ENCODE data around the gene PLXNC1.

PLXNC1 gene

DNA sequence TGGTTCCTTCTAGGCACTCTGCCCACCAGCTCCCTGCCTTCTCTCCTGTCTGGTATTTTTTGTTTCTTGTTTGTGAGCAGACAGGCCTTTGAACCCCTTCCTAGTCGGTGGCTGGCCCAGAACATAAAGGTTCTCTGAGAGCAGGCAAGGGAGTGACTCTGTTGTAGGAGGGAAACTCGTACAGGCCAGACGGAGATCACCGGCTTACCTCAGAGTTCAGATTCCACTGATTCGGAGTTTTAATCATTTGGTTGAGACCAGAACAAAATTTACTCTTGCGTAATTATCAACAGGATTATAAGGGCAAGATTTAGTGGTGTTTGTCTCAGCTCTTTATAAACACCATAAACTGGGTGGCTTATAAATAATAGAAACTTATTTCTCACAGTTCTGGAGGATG is 128.3 kb downstream of the PLXNC1 start:
- no peaks in the 10 kb centered on the region for H3K27me3 Mint-ChIP-seq
- H3K4me1 Mint-ChIP-seq, result peaks cover 9% of the 10 kb centered on the region
- H3K9me3 Mint-ChIP-seq, result no peaks in the 10 kb centered on the region
- no peak overlapping the region for H3K4me3 Mint-ChIP-seq
- no peak for DNase-seq
- H3K27ac Mint-ChIP-seq, result peak overlapping the region in 1 of 2 donors; percentile 38
- ATAC-seq, result no peak

GRCh38 chr12:94277426-94278000 is 129.1 kb downstream of the PLXNC1 start:
- Mint-ChIP-seq H3K4me3 (no peak overlapping the region), H3K27me3 (no peaks in the 10 kb centered on the region), H3K4me1 (peaks cover 9% of the 10 kb centered on the region), H3K9me3 (no peaks in the 10 kb centered on the region), H3K27ac (no peak overlapping the region)
- no peak for ATAC-seq
- no peak for DNase-seq

DNA sequence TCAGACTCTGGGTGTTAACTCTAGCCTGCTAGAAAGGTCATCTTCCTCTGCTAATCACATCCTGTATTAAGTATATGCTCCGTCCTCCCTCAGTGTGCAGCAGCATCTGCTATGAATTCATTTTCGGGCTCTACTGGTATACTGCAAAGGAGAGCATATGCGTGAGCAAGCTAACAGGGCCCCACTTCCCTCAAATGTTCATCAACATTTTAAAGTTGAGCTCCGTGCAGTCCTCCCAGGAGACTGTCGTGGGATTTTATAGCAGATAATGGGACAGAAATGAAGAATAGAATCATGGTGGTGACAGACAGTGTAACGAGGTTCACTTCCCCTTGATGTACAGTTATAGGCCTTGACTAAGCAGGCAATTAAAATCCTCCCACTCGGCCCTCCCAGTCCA is 131.7 kb downstream of the PLXNC1 start:
- H3K4me3 Mint-ChIP-seq, result no peak overlapping the region
- H3K27ac Mint-ChIP-seq, result no peak overlapping the region
- ATAC-seq (no peak), DNase-seq (no peak)
- no peaks in the 10 kb centered on the region for H3K9me3 Mint-ChIP-seq
- H3K27me3 Mint-ChIP-seq, result no peaks in the 10 kb centered on the region
- H3K4me1 Mint-ChIP-seq, result peaks cover 22% of the 10 kb centered on the region

GRCh38 chr12:94282675-94283074 is 134.3 kb downstream of the PLXNC1 start:
- Mint-ChIP-seq H3K9me3 (no peaks in the 10 kb centered on the region), H3K4me3 (peak overlapping the region; percentile 32 to 39), H3K4me1 (peaks cover 22% of the 10 kb centered on the region), H3K27me3 (no peaks in the 10 kb centered on the region), H3K27ac (peak overlapping the region in 1 of 2 donors; percentile 79)
- no peak for DNase-seq
- ATAC-seq, result peak; percentile 71

DNA sequence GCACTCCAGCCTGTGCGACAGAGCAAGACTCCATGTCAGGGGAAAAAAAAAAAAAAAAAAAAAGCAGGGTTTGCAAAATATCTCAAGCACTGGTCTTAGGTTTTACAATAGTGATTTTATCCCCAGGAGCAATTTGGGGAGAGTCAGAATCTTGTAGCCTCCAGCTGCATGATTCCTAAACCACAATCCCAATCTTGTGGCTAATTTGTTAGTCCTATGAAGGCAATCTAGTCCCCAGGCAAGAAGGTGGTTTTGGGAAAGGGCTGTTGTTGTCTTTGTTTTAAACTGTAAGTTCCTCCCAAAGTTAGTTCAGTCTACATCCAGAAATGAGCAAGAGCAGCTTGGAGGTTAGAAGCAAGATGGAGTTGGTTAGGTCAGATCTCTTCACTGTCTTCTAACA is 135.7 kb downstream of the PLXNC1 start:
- Mint-ChIP-seq H3K27ac (peak overlapping the region in 1 of 2 donors; percentile 90), H3K9me3 (no peaks in the 10 kb centered on the region), H3K4me3 (no peak overlapping the region), H3K4me1 (peaks cover 22% of the 10 kb centered on the region), H3K27me3 (no peaks in the 10 kb centered on the region)
- ATAC-seq, result no peak
- DNase-seq, result no peak

- Mint-ChIP-seq H3K4me1 (peaks cover 22% of the 10 kb centered on the region), H3K27ac (peak overlapping the region in 1 of 2 donors; percentile 92), H3K27me3 (no peaks in the 10 kb centered on the region), H3K9me3 (no peaks in the 10 kb centered on the region), H3K4me3 (no peak overlapping the region)
- no peak for ATAC-seq
- DNase-seq, result no peak
Observed at GRCh38 chr12:94284859-94285258, 136.5 kb downstream of the PLXNC1 start.

GRCh38 chr12:94285943-94286582 is 137.7 kb downstream of the PLXNC1 start:
- H3K4me1 Mint-ChIP-seq, result peaks cover 22% of the 10 kb centered on the region
- ATAC-seq (no peak), DNase-seq (no peak)
- no peaks in the 10 kb centered on the region for H3K9me3 Mint-ChIP-seq
- no peak overlapping the region for H3K27ac Mint-ChIP-seq
- H3K27me3 Mint-ChIP-seq, result no peaks in the 10 kb centered on the region
- H3K4me3 Mint-ChIP-seq, result no peak overlapping the region

- Mint-ChIP-seq H3K27ac (no peak overlapping the region), H3K4me1 (peaks cover 21% of the 10 kb centered on the region), H3K27me3 (no peaks in the 10 kb centered on the region), H3K4me3 (no peak overlapping the region), H3K9me3 (no peaks in the 10 kb centered on the region)
- ATAC-seq, result no peak
- no peak for DNase-seq
Observed at GRCh38 chr12:94286583-94287244, 138.3 kb downstream of the PLXNC1 start.

GRCh38 chr12:94287245-94287628 is 138.9 kb downstream of the PLXNC1 start:
- Mint-ChIP-seq H3K27ac (no peak overlapping the region), H3K4me3 (no peak overlapping the region), H3K9me3 (no peaks in the 10 kb centered on the region), H3K4me1 (peaks cover 16% of the 10 kb centered on the region), H3K27me3 (no peaks in the 10 kb centered on the region)
- ATAC-seq (no peak), DNase-seq (no peak)

DNA sequence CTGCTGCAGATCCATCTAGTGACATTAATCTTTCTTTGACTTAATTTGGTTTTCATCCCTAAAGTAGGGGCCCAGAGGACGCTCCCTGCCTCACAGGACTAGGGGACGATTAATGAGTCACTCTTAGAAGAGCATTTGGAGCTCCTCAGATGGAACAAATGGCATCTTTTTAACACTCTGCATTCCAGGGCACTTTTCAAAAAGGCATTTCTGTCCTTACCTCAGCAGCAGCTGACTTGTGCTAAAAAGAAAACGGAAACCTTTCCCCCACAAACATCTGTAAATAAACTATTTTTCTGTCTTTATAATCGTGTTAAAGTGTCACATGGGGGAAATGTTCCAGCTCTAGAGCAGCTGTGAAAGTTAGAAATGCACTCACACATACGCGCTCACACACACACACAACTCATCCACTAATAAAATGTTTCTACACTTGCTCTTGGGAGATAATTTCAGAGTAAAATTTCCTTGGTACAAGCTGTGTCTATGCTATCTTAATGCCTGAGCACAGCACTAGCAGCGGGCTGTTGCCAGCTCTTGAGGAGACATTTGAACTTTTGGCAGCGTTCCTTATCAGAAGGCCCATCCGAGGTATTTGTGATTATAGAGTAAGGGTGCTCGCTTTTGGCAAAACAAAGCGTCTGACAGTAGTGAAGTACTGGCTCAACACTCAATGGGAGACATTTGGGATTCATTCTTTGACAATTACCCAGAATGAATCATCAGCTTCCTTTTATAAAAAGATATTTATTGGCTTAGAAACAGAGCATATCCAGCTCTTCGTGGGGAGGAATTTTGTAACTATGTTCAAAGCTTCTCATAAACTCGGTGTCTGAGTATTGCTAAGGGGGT is 141.3 kb downstream of the PLXNC1 start:
- H3K27ac Mint-ChIP-seq, result no peak overlapping the region
- no peaks in the 10 kb centered on the region for H3K9me3 Mint-ChIP-seq
- no peak for DNase-seq
- no peaks in the 10 kb centered on the region for H3K4me1 Mint-ChIP-seq
- H3K27me3 Mint-ChIP-seq, result no peaks in the 10 kb centered on the region
- H3K4me3 Mint-ChIP-seq, result no peak overlapping the region
- ATAC-seq, result no peak

DNA sequence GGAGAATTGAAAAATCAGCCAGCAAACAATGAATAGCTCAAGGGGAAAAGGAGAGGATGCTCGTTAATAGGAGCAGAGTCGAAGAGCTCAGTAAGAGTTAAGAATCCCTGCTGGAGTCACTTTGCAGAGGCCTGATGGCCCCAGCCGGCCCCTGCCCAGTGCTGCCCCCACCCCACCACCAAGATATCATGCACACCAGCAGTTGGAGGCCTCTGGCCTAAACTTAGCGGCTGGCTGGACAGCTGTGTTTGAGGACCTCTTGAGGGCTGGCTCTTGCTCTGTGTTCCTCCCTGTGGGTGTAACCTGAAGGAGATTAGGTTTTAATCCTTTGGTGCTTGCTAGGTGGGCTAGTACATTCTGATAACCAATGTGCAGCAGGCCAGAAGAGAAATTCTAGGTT is 142.0 kb downstream of the PLXNC1 start:
- no peaks in the 10 kb centered on the region for H3K27me3 Mint-ChIP-seq
- no peaks in the 10 kb centered on the region for H3K9me3 Mint-ChIP-seq
- H3K4me1 Mint-ChIP-seq, result no peaks in the 10 kb centered on the region
- ATAC-seq (no peak), DNase-seq (no peak)
- H3K4me3 Mint-ChIP-seq, result no peak overlapping the region
- no peak overlapping the region for H3K27ac Mint-ChIP-seq

DNA sequence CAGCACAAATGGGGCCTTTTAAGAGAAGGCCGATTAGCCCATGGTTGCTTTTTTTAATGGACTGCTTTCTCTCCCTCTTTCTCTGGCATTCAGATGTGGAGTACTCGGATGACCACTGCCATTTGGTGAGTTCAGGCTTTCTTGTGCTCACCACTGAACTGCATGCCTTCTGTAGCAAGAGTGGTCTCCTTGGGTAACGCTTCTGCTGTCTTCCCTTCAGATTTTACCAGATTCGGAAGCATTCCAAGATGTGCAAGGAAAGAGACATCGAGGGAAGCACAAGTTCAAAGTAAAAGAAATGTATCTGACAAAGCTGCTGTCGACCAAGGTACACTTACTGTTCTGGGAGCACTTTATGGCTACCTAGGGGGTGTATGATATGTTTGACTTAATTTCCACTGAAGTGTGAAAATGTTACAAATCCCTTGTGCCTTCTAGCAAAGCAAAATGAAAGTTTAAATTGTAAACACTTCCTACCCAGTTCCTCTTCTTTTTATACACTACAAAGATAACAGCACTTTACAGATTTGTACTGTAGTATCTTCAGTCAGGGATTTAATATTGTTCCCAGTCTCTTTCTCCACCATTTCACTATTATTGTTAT is 148.8 kb downstream of the PLXNC1 start:
- DNase-seq (no peak), ATAC-seq (no peak)
- no peaks in the 10 kb centered on the region for H3K4me1 Mint-ChIP-seq
- no peak overlapping the region for H3K4me3 Mint-ChIP-seq
- H3K27me3 Mint-ChIP-seq, result no peaks in the 10 kb centered on the region
- no peak overlapping the region for H3K27ac Mint-ChIP-seq
- H3K9me3 Mint-ChIP-seq, result no peaks in the 10 kb centered on the region

DNA sequence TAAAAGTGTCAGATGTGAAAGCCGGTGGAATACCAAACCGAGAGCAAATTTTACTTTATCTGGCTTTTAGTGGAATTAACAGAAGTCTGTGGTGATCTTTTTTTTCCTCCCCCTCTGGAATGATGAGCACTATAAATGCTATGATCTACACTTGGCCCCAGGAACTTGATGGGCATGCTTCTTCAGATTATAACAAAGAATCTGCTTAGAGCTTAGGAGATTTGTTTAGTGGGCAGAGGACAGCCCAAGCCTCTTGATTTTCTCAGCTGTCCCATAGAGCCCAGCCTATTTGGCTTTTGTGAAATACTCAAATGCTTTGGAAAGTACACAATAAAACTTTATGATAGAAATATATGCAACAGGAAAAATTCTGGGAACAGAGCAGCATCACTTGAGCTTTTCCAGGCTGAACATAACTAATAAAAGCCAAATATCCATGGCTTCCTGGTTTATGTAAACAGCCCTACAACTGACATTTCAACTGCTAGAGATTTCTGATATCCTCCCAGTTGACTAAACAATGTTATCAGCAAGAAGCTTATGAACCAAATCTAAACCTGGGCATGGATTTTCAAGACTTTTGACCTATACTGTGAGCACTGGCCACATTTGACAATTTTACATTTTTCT is 149.6 kb downstream of the PLXNC1 start:
- H3K4me1 Mint-ChIP-seq, result no peaks in the 10 kb centered on the region
- no peaks in the 10 kb centered on the region for H3K9me3 Mint-ChIP-seq
- no peaks in the 10 kb centered on the region for H3K27me3 Mint-ChIP-seq
- no peak for DNase-seq
- ATAC-seq, result no peak
- H3K4me3 Mint-ChIP-seq, result no peak overlapping the region
- H3K27ac Mint-ChIP-seq, result no peak overlapping the region

- ATAC-seq (no peak), DNase-seq (no peak)
- Mint-ChIP-seq H3K4me3 (no peak overlapping the region), H3K9me3 (no peaks in the 10 kb centered on the region), H3K4me1 (peaks cover 13% of the 10 kb centered on the region), H3K27ac (no peak overlapping the region), H3K27me3 (no peaks in the 10 kb centered on the region)
Observed at GRCh38 chr12:94299846-94300245, 151.5 kb downstream of the PLXNC1 start.

GRCh38 chr12:94304012-94304411 is 155.6 kb downstream of the PLXNC1 start:
- Mint-ChIP-seq H3K4me3 (no peak overlapping the region), H3K4me1 (peaks cover 42% of the 10 kb centered on the region), H3K27me3 (no peaks in the 10 kb centered on the region), H3K9me3 (no peaks in the 10 kb centered on the region), H3K27ac (no peak overlapping the region)
- DNase-seq (no peak), ATAC-seq (no peak)

Measured in stimulated activated naive CD8-positive, alpha-beta T cell treated with anti-CD3 and anti-CD28 coated beads, Interleukin-15, amount 100 ng/mL, for 72 hours (primary cell).